ENCODE data around the gene AREG.

AREG gene

DNA sequence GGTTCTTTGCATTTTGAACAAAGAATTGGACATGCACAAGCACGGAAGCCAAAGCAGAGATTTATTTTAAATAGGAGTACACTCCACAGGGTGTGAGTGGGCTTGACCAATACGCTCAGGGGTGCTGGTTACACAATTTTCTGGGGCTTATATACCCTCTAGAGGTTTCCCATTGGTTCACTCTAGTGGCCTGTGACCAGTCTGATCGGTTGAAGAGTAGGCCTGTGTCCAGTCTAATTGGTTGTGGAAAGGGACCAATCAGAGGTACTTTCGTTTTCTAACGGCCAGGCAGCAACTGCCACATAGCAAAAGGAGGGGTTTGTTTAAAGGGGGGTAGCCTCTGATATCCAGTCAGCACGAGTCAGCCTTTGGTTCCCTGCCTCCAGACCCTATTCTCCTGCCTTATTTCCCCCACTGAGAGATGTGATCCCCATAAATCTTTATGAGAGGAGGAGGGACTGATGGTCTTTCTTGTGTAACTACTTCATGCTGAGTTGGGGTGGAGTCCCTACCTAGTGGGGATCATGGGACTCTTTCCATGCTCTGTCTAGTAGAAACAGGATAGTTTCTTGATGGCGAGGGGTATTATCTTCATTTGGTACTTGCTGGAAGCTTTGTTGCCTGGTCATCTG is 11.3 kb upstream of the AREG start:
- DNase-seq = no peak

DNA sequence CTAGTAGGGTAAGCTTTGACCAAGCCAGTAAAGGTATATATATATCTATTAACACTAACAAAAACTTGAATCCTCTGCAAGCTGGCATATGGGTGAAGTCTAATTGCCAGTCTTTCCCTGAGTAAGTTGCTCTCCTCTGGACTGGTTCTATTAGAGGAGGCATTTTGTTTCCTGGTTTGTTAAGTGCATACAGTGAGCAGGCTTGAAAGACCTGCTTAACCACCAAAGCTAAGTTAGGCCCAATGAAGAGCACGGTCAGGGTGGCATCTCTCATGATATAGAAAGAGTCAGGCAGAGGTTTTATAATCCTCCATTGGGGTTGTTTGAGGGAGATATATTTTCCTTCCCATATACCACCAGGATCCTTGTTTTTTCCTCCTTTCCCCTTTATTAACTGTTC is 9.6 kb upstream of the AREG start:
- DNase-seq = no peak

- DNase-seq = no peak
Measured at GRCh38 chr4:74437866-74438265, 7.1 kb upstream of the AREG start.

- no peak for DNase-seq
Measured at GRCh38 chr4:74438661-74439060, 6.3 kb upstream of the AREG start.

DNA sequence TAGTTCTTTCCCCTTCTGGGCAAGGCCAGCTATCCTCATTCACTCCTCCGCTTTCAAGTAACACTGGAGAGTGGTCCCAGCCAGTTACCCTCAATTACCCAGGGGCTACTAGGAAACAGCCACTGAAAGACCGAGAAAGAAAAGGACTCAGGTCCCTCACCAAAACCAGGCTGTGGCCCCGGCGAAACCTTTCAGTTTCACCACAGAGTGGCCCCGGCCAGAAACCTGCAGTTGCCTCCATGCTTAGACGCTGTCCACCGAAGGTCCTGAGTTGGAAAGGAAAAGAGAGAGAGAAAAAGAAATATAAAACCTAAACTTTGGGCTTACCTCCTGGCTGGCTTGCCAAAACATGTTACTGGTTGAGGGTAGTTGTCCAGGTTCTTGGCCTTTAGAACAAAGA is 5.0 kb upstream of the AREG start:
- no peak for DNase-seq

- DNase-seq = no peak
Measured at GRCh38 chr4:74440356-74440755, 4.6 kb upstream of the AREG start.

DNA sequence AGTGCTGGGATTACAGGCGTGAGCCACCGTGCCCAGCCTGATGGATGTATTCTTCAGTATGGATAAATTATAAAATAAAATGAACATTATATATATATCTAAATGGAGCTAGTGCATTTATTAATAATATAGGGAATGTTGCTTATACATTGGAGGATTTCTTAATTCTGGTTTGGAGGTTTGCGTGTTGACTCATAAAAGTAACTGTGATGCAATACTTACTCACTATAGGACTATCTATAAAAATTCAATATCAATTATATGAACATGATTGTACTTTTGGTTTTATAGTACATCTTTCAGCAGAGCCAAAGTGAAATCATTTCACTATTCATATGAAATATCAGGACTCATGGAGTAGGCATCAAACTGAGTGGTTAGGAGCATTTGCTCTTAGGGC is 3.2 kb upstream of the AREG start:
- DNase-seq = no peak

DNA sequence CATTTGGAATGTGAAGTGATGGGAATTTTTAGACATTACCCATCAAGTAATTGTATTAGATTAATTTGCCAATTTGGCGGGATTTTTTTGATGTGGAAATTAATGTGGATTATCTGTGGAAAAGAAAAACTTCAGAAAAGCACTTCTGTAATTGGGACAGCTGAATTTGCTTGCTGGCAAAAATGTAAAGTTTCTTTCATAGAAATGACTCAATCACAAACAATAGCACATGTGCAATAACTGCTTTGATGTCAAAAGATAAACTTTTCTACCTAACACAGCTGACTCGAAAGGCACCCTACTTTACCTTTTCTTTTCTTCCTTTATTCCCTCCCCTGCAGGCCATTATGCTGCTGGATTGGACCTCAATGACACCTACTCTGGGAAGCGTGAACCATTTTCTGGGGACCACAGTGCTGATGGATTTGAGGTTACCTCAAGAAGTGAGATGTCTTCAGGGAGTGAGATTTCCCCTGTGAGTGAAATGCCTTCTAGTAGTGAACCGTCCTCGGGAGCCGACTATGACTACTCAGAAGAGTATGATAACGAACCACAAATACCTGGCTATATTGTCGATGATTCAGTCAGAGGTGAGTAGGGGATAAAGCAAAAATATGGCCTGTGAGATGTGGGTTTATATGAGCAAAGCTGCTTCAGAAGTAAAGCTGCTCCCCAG is 1.4 kb downstream of the AREG start:
- no peak for DNase-seq

DNA sequence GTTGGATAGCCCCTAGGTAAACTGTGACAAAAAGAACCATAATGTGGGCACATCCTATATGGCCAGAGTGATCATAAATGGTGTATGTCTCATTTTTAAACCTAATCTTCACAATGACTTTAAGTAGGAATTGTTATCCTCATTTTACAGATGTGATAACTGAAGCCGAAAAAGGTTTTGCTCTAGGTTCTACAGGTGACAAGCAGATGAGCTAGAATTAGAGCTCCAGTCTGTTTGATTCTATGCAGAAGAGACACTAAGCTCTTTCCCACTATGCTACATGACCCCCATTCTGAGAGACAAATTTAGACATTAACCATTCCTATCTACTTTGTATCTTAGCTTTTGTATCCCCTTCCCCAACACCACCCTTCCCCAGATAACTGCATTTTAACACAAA is 2.0 kb downstream of the AREG start:
- DNase-seq = no peak

GRCh38 chr4:74447636-74448233 is 2.8 kb downstream of the AREG start:
- DNase-seq = no peak

DNA sequence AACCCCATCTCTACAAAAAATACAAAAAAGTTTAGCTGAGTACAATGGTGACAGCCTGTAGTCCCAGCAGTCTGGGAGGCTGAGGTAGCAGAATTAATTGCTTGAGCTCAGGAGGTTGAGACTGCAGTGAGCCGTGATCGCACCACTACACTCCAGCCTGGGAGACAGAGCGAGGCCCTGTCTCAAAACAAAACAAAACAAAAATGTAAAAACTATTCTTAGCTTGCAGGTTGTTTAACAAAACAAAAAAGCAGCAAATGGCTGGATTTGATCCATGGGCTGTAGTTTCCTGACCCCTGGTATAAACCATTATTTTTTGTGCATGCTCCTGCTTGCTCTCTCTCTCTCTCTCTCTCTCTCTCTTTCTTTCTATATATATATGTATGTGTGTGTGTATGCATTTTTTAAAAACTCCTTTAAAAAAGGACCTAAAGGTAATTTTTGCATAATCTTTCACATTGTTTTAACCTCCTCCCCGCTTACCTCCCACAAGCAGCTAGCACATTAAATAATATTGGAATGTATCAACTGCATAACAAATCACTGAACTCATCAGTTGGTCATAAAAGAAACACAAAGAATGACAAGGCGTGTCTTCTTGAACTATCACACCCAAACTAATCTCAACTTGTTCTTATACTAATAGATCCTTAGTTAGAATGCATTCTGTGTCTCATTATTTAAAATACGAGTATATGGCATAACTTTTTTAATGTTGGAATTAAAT is 4.8 kb downstream of the AREG start:
- no peak for DNase-seq

DNA sequence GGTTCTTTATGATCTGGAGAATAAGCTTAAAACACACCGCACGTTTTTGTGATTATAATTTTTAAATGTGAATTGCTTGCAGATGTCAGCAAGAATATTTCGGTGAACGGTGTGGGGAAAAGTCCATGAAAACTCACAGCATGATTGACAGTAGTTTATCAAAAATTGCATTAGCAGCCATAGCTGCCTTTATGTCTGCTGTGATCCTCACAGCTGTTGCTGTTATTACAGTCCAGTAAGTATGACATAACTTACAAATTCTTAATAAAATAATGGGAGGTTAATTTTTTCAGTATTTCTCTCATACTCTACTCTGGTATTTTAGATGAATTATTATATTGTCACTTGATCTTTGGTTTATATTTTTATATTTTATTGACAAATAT is 5.4 kb downstream of the AREG start:
- no peak for DNase-seq

DNA sequence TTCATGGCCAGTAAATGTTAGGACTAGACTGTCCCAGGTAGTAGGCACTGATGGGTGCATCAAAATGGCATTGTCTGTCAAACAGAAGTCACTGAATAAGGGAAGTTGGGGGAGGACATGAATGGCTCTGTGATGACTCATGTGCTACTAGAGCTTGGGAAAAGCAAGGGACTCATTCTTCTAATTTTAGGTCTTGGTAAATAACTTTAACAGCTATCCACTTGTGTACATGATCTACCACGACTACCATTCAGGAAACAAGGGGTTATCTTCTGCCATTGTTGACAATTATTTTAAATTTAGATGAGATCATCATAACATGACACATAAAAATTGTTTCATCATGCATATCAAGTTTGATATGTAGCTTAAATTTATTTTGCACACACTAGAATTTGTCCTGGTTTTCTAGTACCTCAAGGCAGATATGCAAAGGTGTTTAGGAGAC is 6.3 kb downstream of the AREG start:
- DNase-seq = no peak

GRCh38 chr4:74453037-74453635 is 8.2 kb downstream of the AREG start:
- DNase-seq = no peak

GRCh38 chr4:74453829-74454742 is 9.2 kb downstream of the AREG start:
- no peak for DNase-seq

GRCh38 chr4:74455361-74456055 is 10.6 kb downstream of the AREG start:
- DNase-seq = no peak

DNA sequence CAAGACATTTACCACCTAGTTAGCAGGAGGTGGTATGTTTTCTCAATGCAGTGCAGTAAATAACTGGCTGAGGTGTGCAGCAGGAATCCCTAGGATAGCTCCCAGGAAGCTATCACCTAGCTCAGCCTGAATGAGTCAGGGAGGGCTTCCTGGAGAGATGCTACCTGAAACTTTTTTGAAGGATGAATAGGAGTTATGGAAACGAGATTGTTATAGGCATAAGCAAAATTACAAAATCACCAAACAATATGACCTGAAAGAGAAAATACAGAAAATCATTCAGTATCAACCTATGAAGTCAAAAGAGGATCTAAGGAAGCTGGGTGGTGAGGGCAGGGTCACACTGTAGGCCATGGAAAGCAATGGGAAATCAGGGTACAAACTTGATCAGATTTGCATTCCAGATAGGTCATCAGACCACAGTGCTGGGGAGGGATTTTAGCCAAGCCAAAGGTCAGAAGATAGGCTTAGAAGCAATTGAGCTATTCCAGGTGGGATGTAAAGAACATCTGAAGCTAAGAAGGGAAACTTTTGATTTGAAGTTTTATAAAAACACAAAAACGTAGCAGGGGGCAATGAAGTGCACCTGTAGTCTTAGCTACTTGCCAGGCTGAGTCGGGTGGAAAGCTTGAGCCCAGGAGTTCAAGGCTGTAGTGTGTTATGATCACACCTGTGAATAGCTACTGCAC is 11.3 kb downstream of the AREG start:
- DNase-seq = no peak

DNA sequence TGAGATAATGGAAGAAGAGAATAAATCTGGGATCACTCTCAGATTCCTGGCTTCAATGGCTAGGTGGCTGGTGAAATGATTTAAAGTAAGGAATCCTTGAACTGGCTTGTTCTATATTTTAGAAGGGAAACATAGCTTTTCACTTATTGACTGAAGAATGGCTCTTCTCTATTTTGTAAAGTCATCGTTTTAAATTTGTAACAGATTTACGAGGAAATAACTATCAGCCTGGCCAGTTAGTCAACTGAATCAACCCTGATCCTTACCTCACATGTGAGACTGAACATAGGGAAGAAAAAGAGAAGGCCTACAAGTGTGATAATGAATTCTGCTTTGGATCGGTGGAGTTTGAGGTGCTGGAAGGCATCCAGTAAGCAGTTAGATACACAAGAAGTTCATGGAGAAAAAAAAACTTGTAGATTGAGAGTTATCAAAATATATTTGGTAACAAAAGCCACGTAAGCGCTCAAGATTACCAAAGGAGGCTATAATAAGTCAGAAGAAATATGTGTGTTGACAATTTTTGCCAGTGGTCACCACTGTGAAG is 12.0 kb downstream of the AREG start:
- no peak for DNase-seq

- no peak for DNase-seq
Measured at GRCh38 chr4:74460833-74461232, 15.9 kb downstream of the AREG start.

DNA sequence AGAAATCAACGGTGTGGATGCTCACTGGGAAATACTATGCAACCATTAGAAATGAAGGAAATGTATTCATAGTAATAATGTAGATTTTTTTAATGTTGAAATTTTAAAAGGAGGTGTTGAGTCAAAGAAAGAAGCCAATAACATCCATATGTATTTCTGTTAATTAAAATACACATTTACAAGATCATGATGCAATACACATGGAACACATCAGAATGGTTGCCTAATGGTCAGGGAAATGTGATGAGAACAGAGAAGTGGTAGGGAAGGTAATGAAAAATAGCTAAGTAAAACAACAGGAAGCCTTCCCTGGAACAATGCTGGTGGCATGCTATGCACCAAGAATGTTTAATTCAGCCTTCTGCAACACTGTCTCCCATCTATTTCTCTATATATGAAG is 18.2 kb downstream of the AREG start:
- no peak for DNase-seq

- DNase-seq = no peak
Measured at GRCh38 chr4:74464291-74464690, 19.4 kb downstream of the AREG start.

Measured in stimulated activated naive CD4-positive, alpha-beta T cell treated with Interleukin-2 at 50 U/mL for 16 hours (primary cell).